GM19467 (cell line): ENCODE measurements around the gene TSEN2.
"Not testable (repeated sequence)": the region's sequence is repeated elsewhere in the genome, so short reads cannot be mapped to it uniquely, and the experiment has no call there.

Experiments used
- ATAC-seq: cut with Tn5 transposase; IDR thresholded peaks from one replicate; pipeline ENCODE4 v1.9.1; 2021; ENCODE audit warnings: mild to moderate bottlenecking, moderate library complexity; ENCODE audit not compliant: unreplicated experiment

TSEN2 gene

GRCh38 chr3:12501360-12502020, 17.2 kb downstream of the TSEN2 start:
- no peak for ATAC-seq

- no peak for ATAC-seq
These were observed 19.1 kb downstream of the TSEN2 start for GRCh38 chr3:12503126-12503957.

GRCh38 chr3:12506201-12506709, 22.0 kb downstream of the TSEN2 start:
- no peak for ATAC-seq

GRCh38 chr3:12507591-12508281, 23.5 kb downstream of the TSEN2 start:
- ATAC-seq: no peak

GRCh38 chr3:12508291-12508700, 24.0 kb downstream of the TSEN2 start:
- no peak for ATAC-seq

GRCh38 chr3:12509466-12509865, 25.2 kb downstream of the TSEN2 start:
- ATAC-seq: no peak

- ATAC-seq: no peak
These were observed 28.3 kb downstream of the TSEN2 start for GRCh38 chr3:12512534-12513118.

GRCh38 chr3:12513694-12514446, 29.6 kb downstream of the TSEN2 start:
- ATAC-seq: no peak

- no peak for ATAC-seq
These were observed 31.4 kb downstream of the TSEN2 start for GRCh38 chr3:12515631-12516030.

GRCh38 chr3:12516873-12517272, 32.6 kb downstream of the TSEN2 start:
- no peak for ATAC-seq

GRCh38 chr3:12518261-12519028, 34.2 kb downstream of the TSEN2 start:
- no peak for ATAC-seq

- no peak for ATAC-seq
These were observed 36.7 kb downstream of the TSEN2 start for GRCh38 chr3:12521010-12521409.

- no peak for ATAC-seq
These were observed 38.4 kb downstream of the TSEN2 start for GRCh38 chr3:12522721-12523120.

- ATAC-seq: no peak
These were observed 43.5 kb downstream of the TSEN2 start for GRCh38 chr3:12527757-12528143.

GRCh38 chr3:12532182-12532581, 47.9 kb downstream of the TSEN2 start:
- ATAC-seq: no peak

- ATAC-seq: no peak
These were observed 52.1 kb downstream of the TSEN2 start for GRCh38 chr3:12536423-12536822.

GRCh38 chr3:12541625-12542024, 57.3 kb downstream of the TSEN2 start:
- no peak for ATAC-seq

GRCh38 chr3:12543497-12543896, 59.2 kb downstream of the TSEN2 start:
- not testable (repeated sequence) for ATAC-seq

- ATAC-seq: no peak
These were observed 60.6 kb downstream of the TSEN2 start for GRCh38 chr3:12544652-12545472.
